HL-60/S4 treated with phorbol 12-myristate 13-acetate at 8.2 ng/mL for 4 days and 3 days (cell line): Measurements from ENCODE around the gene MTMR2.
"Not testable (repeated sequence)": the region's sequence is repeated elsewhere in the genome, so short reads cannot be mapped to it uniquely, and the experiment has no call there.

Source experiments
- in situ Hi-C: fragments of 300-500 bp; cut with MboI; formaldehyde crosslinking; loops from 2 replicates; pipeline ENCODE4 v1.15.0; 2022; ENCODE audit warnings: low sequenced_read_pairs

MTMR2 gene

GRCh38 chr11:95888439-95888838 is 35.5 kb downstream of the MTMR2 start:
- in situ Hi-C loops: no loop called here

GRCh38 chr11:95886462-95886861 is 37.4 kb downstream of the MTMR2 start:
- in situ Hi-C loops: no loop called here

GRCh38 chr11:95884802-95885201 is 39.1 kb downstream of the MTMR2 start:
- in situ Hi-C loops: no loop called here

GRCh38 chr11:95884376-95884775 is 39.5 kb downstream of the MTMR2 start:
- in situ Hi-C loops: no loop called here

- in situ Hi-C loops: no loop called here
These were observed 40.5 kb downstream of the MTMR2 start for GRCh38 chr11:95883381-95883780.

GRCh38 chr11:95877291-95877690 is 46.6 kb downstream of the MTMR2 start:
- in situ Hi-C loops: no loop called here

- in situ Hi-C loops: not testable (repeated sequence)
These were observed 53.0 kb downstream of the MTMR2 start for GRCh38 chr11:95870877-95871276.

- in situ Hi-C loops: no loop called here
These were observed 56.8 kb downstream of the MTMR2 start for GRCh38 chr11:95867105-95867504.

- in situ Hi-C loops: no loop called here
These were observed 60.3 kb downstream of the MTMR2 start for GRCh38 chr11:95863486-95864140.

GRCh38 chr11:95860024-95860423 is 63.9 kb downstream of the MTMR2 start:
- in situ Hi-C loops: not testable (repeated sequence)

GRCh38 chr11:95854362-95854761 is 69.5 kb downstream of the MTMR2 start:
- in situ Hi-C loops: not testable (repeated sequence)

- in situ Hi-C loops: no loop called here
These were observed 70.0 kb downstream of the MTMR2 start for GRCh38 chr11:95853862-95854261.

GRCh38 chr11:95853138-95853537 is 70.8 kb downstream of the MTMR2 start:
- in situ Hi-C loops: no loop called here

GRCh38 chr11:95850137-95850536 is 73.8 kb downstream of the MTMR2 start:
- in situ Hi-C loops: no loop called here

- in situ Hi-C loops: loop anchor here (25.0 kb wide), 1 partner anchor 538 kb away; the partner anchor contains the start of genes CCDC82 and JRKL
These were observed 74.7 kb downstream of the MTMR2 start for GRCh38 chr11:95849087-95849825.

GRCh38 chr11:95845167-95845566 is 78.7 kb downstream of the MTMR2 start:
- in situ Hi-C loops: loop anchor here (25.0 kb wide), 1 partner anchor 542 kb away; the partner anchor contains the start of genes CCDC82 and JRKL

GRCh38 chr11:95835768-95836488 is 88.0 kb downstream of the MTMR2 start:
- in situ Hi-C loops: loop anchor here (25.0 kb wide), 1 partner anchor 551 kb away; the partner anchor contains the start of genes CCDC82 and JRKL

- in situ Hi-C loops: loop anchor here (25.0 kb wide), 1 partner anchor 552 kb away; the partner anchor contains the start of genes CCDC82 and JRKL
These were observed 88.6 kb downstream of the MTMR2 start for GRCh38 chr11:95835351-95835750.

- in situ Hi-C loops: loop anchor here (25.0 kb wide), 1 partner anchor 554 kb away; the partner anchor contains the start of genes CCDC82 and JRKL
These were observed 90.5 kb downstream of the MTMR2 start for GRCh38 chr11:95833378-95833777.

- in situ Hi-C loops: loop anchor here (25.0 kb wide), 1 partner anchor 555 kb away; the partner anchor contains the start of genes CCDC82 and JRKL
These were observed 91.1 kb downstream of the MTMR2 start for GRCh38 chr11:95832763-95833162.
